Gastroesophageal sphincter (tissue), 4 donors: Measurements from ENCODE around the gene WNT16. TPM values are rescaled to one million over a fixed set of nuclear protein-coding genes. Genes with fewer than 3 reads are reported as not detected.
A peak's percentile ranks its signal among the peaks of the same experiment; 100 is the strongest.

Source experiments
- ATAC-seq: fragments of 150-250 bp; one replicate; pipeline ENCODE4 v1.9.1; 2016; ENCODE audit warnings: mild to moderate bottlenecking, moderate library complexity
- H3K27ac ChIP-seq, 4 donors: fragments of 200-600 bp; sonication (generic) in 3 of 4; 1 replicate in 3 of 4; 2 replicates in 1 of 4; pipeline ENCODE4 v1.5.1; 2016 to 2019
- H3K27me3 ChIP-seq: fragments of 200-600 bp; sonication (generic); one replicate; pipeline ENCODE4 v1.5.1; 2019
- H3K36me3 ChIP-seq, 2 donors: fragments of 200-600 bp; sonication (generic); one replicate each; pipeline ENCODE4 v1.5.1; 2019; ENCODE audit warnings: control low read depth in 1 of 2
- H3K4me1 ChIP-seq, 3 donors: fragments of 200-600 bp; sonication (generic); 1 replicate in 2 of 3; 2 replicates in 1 of 3; pipeline ENCODE4 v1.5.1; 2016 to 2019; ENCODE audit warnings: control low read depth in 2 of 3
- H3K4me3 ChIP-seq, 2 donors: fragments of 200-600 bp; sonication (generic); one replicate each; pipeline ENCODE4 v1.5.1; 2019; ENCODE audit warnings: mild to moderate bottlenecking in 1 of 2, moderate library complexity in 1 of 2
- H3K9me3 ChIP-seq, 3 donors: fragments of 200-600 bp; sonication (generic); one replicate each; pipeline ENCODE4 v1.5.1; 2017 to 2019; ENCODE audit warnings: control low read depth in 2 of 3
- EP300 ChIP-seq: sonication (generic); formaldehyde crosslinking; IDR thresholded peaks from one replicate; pipeline ENCODE4 v1.6.1; 2017; ENCODE audit warnings: antibody characterized with exemption, mild to moderate bottlenecking
- POLR2A ChIP-seq, 2 donors: fragments of 450-650 bp; IDR thresholded peaks; one replicate each; pipeline ENCODE4 v1.6.1; 2017; ENCODE audit warnings: antibody characterized with exemption in 2 of 2, mild to moderate bottlenecking in 2 of 2, moderate library complexity in 1 of 2
- POLR2AphosphoS5 ChIP-seq: sonication (generic); formaldehyde crosslinking; IDR thresholded peaks from one replicate; pipeline ENCODE4 v1.6.1; 2017; ENCODE audit warnings: antibody characterized with exemption
- WGBS, 2 donors: methylation state at CpG; one replicate each; pipeline ENCODE4 v1.1.5; 2018; ENCODE audit warnings: low coverage in 1 of 2; 5-methylcytosine and 5-hydroxymethylcytosine counted together
- total RNA-seq, 4 donors: library from RNA; depleted of rRNA; stranded (reverse); fragments of >200 nt; gene quantifications; one replicate each; pipeline ENCODE4 v1.1.0, GENCODE V29; 2016
- TF ChIP-seq, protein P1 (sequence below), 4 experiments: fragments of 200-600 bp in 2 of 4; fragments of 450-650 bp in 2 of 4; sonication (generic) in 1 of 4; IDR thresholded peaks; one replicate each; pipeline ENCODE4 v1.5.1; 2017 to 2019; ENCODE audit warnings: antibody characterized with exemption in 4 of 4, mild to moderate bottlenecking in 2 of 4, moderate library complexity in 2 of 4

Gene WNT16
- total RNA-seq, 4 donors from 2014 or later, result 0.13 to 0.17 (median 0.16) TPM; not detected in 1

DNA sequence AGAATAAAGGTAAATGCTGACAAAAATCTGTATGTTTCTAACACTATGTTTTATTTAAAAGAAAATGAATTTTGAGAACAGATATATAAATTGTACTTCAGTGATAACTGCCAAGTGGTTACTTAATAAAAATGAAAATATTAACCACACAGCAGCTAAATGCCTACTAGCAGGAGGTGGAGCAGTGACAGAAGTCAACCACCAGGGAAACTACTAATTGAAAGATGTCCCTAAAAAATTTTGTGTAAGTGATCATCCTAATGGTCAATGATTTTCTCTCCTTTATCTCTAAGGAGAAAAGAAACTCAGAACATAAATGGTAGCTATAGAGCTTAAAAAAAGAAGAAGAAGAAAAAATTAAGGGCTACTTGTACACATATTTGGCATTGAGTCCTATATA, 22.9 kb downstream of the WNT16 start:
- H3K4me3 ChIP-seq, result no peak overlapping the region
- H3K36me3 ChIP-seq, result peaks cover 0 to 64% of the 10 kb centered on the region in 2 donors
- TF ChIP-seq POLR2A (IDR thresholded peaks at IDR 0.05) (no peak), EP300 (no peak), POLR2AphosphoS5 (no peak)
- TF ChIP-seq, protein P1, sequence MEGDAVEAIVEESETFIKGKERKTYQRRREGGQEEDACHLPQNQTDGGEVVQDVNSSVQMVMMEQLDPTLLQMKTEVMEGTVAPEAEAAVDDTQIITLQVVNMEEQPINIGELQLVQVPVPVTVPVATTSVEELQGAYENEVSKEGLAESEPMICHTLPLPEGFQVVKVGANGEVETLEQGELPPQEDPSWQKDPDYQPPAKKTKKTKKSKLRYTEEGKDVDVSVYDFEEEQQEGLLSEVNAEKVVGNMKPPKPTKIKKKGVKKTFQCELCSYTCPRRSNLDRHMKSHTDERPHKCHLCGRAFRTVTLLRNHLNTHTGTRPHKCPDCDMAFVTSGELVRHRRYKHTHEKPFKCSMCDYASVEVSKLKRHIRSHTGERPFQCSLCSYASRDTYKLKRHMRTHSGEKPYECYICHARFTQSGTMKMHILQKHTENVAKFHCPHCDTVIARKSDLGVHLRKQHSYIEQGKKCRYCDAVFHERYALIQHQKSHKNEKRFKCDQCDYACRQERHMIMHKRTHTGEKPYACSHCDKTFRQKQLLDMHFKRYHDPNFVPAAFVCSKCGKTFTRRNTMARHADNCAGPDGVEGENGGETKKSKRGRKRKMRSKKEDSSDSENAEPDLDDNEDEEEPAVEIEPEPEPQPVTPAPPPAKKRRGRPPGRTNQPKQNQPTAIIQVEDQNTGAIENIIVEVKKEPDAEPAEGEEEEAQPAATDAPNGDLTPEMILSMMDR (IDR thresholded peaks at IDR 0.05), result no peak
- no peaks in the 10 kb centered on the region for H3K9me3 ChIP-seq
- H3K27me3 ChIP-seq, result no peaks in the 10 kb centered on the region
- ATAC-seq, result no peak
- H3K4me1 ChIP-seq, result no peaks in the 10 kb centered on the region
- no peak overlapping the region for H3K27ac ChIP-seq

DNA sequence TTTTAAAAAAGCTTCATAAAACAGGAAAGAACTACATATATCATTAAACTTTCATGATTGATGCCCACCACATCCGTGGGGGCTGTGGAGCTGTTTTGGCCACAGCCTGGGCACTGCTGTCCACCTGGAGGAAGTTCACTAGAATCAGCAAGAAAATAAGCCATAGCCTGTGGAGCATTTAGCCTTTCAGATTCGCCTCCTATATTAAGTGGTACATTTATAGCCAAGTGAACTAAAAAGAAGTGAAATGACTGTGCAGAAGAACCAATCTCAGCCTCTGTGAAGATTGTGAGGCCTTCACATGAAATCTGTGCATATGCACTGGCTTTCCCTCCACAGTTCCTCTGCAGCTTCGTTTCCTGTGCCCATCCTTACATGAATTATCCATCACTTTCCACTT, 23.5 kb downstream of the WNT16 start:
- no peaks in the 10 kb centered on the region for H3K9me3 ChIP-seq
- no peak overlapping the region for H3K4me3 ChIP-seq
- WGBS, 2 donors, result 36 to 86% methylated on average over 2 to 3 of the region's 3 CpGs
- no peak overlapping the region for H3K27ac ChIP-seq
- peaks cover 0 to 64% of the 10 kb centered on the region in 2 donors for H3K36me3 ChIP-seq
- H3K27me3 ChIP-seq, result no peaks in the 10 kb centered on the region
- no peaks in the 10 kb centered on the region for H3K4me1 ChIP-seq
- TF ChIP-seq, protein P1 (IDR thresholded peaks at IDR 0.05), result no peak
- TF ChIP-seq POLR2AphosphoS5, result no peak
- ATAC-seq, result no peak

DNA sequence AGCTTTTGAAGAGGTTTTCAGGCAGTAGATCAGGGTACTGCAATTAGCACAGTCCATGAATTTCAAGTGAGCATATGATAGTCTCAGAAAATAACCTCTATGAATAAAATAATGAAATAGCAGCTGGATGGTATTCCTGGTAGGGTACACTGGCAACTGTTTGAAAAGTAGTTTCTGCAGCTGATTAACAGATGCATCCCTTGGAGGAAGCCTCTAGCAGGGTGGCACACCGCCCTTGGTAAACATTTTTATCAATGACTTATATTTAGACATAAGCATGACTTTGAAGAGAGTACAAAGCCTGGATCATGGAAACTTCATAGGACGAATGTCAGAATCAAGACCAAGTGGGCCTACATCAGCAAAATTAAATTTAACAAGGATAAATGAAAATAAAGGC, 26.8 kb downstream of the WNT16 start:
- peaks cover 0 to 80% of the 10 kb centered on the region in 2 donors for H3K36me3 ChIP-seq
- H3K4me3 ChIP-seq, result no peak overlapping the region
- 77 to 83% methylated on average over 2 of the region's 2 CpGs for WGBS, 2 donors
- TF ChIP-seq, protein P1 (IDR thresholded peaks at IDR 0.05), result no peak
- TF ChIP-seq POLR2AphosphoS5, result no peak
- TF ChIP-seq POLR2A (IDR thresholded peaks at IDR 0.05), result no peak
- TF ChIP-seq EP300, result no peak
- H3K27me3 ChIP-seq, result no peaks in the 10 kb centered on the region
- H3K27ac ChIP-seq, result no peak overlapping the region
- no peaks in the 10 kb centered on the region for H3K9me3 ChIP-seq
- ATAC-seq, result no peak
- H3K4me1 ChIP-seq, result no peaks in the 10 kb centered on the region

DNA sequence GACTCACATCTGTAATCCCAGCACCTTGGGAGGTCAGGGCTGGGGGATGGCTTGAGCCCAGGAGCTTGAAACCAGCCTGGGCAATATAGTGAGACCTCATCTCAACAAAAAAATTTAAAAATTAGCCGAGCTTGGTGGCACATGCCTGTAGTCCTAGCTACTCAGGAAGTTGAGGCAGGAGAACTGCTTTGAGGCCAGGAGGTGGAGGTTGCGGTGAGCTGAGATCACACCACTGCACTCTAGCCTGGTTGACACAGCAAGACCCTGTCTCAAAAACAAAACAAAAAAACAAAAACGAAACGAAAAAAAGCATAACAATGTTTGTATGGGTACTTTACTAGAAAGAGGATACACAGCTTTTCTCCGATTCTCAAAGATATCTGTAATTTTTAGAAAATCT, 31.8 kb downstream of the WNT16 start:
- WGBS, 2 donors, result 74 to 93% methylated on average over 3 to 4 of the region's 5 CpGs
- H3K9me3 ChIP-seq, result no peaks in the 10 kb centered on the region
- H3K36me3 ChIP-seq, result peaks cover 0 to 63% of the 10 kb centered on the region in 2 donors
- no peaks in the 10 kb centered on the region for H3K4me1 ChIP-seq
- no peak for TF ChIP-seq POLR2AphosphoS5
- no peak for TF ChIP-seq POLR2A (IDR thresholded peaks at IDR 0.05)
- TF ChIP-seq, protein P1 (IDR thresholded peaks at IDR 0.05), result no peak
- TF ChIP-seq EP300, result no peak
- no peak for ATAC-seq
- H3K27me3 ChIP-seq, result no peaks in the 10 kb centered on the region
- no peak overlapping the region for H3K27ac ChIP-seq
- H3K4me3 ChIP-seq, result no peak overlapping the region

DNA sequence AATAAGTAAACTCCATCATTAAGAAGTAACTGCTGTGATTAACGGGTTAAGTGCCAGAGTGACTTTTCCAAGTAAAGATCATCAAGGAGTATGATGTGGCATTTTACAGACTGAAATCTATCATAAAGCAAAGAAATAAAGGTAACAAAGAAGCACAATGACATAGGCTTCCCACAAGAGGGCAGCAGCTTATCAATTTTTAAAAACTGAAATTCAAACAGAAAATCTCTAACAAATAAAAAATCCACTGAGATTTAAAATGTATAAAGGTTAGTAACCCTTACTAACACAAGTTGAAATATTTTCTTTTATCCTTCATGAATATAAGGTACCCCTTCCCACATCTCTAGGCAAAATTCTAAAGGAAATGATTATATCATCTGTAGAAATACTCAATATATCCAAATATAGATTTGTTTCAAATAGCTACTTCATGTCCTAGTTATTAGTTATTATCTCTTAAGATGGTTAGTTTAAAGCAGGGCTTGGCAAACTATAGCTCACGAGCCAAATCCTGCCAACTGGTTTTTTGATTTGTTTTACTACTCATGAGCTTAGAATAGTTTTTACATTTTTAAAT, 38.1 kb downstream of the WNT16 start:
- TF ChIP-seq, protein P1 (IDR thresholded peaks at IDR 0.05), result peak; percentile 62 to 75 (median 65)
- TF ChIP-seq POLR2A (IDR thresholded peaks at IDR 0.05), result no peak
- H3K4me3 ChIP-seq, result no peak overlapping the region
- no peak for ATAC-seq
- no peaks in the 10 kb centered on the region for H3K27me3 ChIP-seq
- H3K4me1 ChIP-seq, result peaks cover 0 to 18% (median 0%) of the 10 kb centered on the region in 3 donors
- WGBS, 2 donors, result 16 to 32% methylated on average over 2 of the region's 2 CpGs
- peaks cover 0 to 17% of the 10 kb centered on the region in 2 donors for H3K36me3 ChIP-seq
- H3K9me3 ChIP-seq, result no peaks in the 10 kb centered on the region
- H3K27ac ChIP-seq, result no peak overlapping the region
